Measurements from ENCODE around the gene CD164L2.

CD164L2 gene

DNA sequence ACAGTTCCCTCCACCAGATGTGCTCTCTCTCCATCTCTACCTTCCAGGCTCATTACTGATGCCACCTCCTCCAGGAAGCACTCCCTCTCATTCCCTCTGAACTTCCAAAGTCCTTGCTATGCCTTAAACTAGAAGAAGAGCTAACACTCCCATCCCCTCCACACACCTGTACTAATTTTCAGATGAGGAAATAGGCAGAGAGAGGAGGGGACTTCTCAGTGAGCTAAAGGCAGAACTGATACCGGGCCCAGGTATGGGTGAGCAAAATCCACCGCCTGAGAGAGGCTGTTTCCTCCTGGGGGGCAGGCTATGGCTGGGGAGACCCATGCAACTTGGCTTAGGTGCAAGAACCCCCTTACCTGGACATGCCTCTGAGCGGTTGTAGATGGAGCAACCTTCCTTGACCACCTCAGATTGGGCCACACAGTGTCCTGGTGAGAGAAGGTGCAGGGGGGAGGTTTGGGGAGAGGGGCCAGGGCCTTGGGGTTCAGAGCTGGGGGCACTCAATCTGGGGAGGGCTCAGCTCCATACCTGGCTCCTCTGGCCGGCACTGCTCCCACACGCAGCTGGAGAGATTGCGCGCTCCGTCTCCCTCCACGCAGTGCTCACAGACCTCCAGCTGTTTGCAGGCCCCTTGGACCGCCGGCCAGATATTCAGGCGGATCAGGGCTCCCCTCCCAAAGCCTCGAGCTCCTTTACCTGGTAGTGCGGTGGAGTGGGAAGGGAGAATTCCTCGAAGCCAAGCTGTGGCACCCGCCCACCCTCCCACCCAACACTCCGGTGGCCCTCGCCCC, 967 bp downstream of the CD164L2 start:
- DNase-seq (ENCODE audit: low spot score), result no peak
- CTCF ChIA-PET, result interaction anchor here (0.8 to 2.7 kb wide), 4 partner anchors 14 to 225 kb away, joined by 3 to 15 read pairs (median 8); no protein-coding TSS in a partner anchor
- POLR2A ChIA-PET (ENCODE audit: low non-redundant PET), result interaction anchor here (1.1 to 1.3 kb wide), 2 partner anchors 17 to 82 kb away, joined by 4 to 5 read pairs; no protein-coding TSS in a partner anchor
- TF ChIP-seq, protein P1, sequence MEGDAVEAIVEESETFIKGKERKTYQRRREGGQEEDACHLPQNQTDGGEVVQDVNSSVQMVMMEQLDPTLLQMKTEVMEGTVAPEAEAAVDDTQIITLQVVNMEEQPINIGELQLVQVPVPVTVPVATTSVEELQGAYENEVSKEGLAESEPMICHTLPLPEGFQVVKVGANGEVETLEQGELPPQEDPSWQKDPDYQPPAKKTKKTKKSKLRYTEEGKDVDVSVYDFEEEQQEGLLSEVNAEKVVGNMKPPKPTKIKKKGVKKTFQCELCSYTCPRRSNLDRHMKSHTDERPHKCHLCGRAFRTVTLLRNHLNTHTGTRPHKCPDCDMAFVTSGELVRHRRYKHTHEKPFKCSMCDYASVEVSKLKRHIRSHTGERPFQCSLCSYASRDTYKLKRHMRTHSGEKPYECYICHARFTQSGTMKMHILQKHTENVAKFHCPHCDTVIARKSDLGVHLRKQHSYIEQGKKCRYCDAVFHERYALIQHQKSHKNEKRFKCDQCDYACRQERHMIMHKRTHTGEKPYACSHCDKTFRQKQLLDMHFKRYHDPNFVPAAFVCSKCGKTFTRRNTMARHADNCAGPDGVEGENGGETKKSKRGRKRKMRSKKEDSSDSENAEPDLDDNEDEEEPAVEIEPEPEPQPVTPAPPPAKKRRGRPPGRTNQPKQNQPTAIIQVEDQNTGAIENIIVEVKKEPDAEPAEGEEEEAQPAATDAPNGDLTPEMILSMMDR (conservative IDR thresholded peaks at IDR 0.05; ENCODE audit: low read depth), result no peak
- no peak overlapping the region for H3K27ac ChIP-seq

GRCh38 chr1:27380766-27381733, 2.1 kb downstream of the CD164L2 start:
- ChIA-PET POLR2A (ENCODE audit: low non-redundant PET) (interaction anchor here (0.6 kb wide), 2 partner anchors 14 to 72 kb away, joined by 3 to 4 read pairs; no protein-coding TSS in a partner anchor), CTCF (interaction anchor here (0.7 to 2.7 kb wide), 3 partner anchors 15 to 374 kb away, joined by 3 to 15 read pairs (median 12); no protein-coding TSS in a partner anchor)
- H3K27ac ChIP-seq, result peak overlapping the region; percentile 78
- DNase-seq (ENCODE audit: low spot score), result no peak
- TF ChIP-seq, protein P1 (conservative IDR thresholded peaks at IDR 0.05; ENCODE audit: low read depth), result no peak

GRCh38 chr1:27380224-27380623, 2.9 kb downstream of the CD164L2 start:
- TF ChIP-seq, protein P1 (conservative IDR thresholded peaks at IDR 0.05; ENCODE audit: low read depth), result no peak
- ChIA-PET CTCF (interaction anchor here (1.4 kb wide), 1 partner anchor 15 kb away, joined by 3 read pairs; no protein-coding TSS in a partner anchor), POLR2A (ENCODE audit: low non-redundant PET) (interaction anchor here (1.1 kb wide), 1 partner anchor 13 kb away, joined by 4 read pairs; the partner anchor contains the start of gene MAP3K6)
- H3K27ac ChIP-seq, result peak overlapping the region; percentile 78
- DNase-seq (ENCODE audit: low spot score), result no peak

GRCh38 chr1:27379564-27380122, 3.5 kb downstream of the CD164L2 start:
- peak overlapping the region; percentile 78 for H3K27ac ChIP-seq
- CTCF ChIA-PET, result interaction anchor here (0.8 to 1.4 kb wide), 2 partner anchors 16 to 83 kb away, joined by 3 read pairs; no protein-coding TSS in a partner anchor
- no peak for DNase-seq (ENCODE audit: low spot score)
- TF ChIP-seq, protein P1 (conservative IDR thresholded peaks at IDR 0.05; ENCODE audit: low read depth), result no peak
- POLR2A ChIA-PET (ENCODE audit: low non-redundant PET), result interaction anchor here (1.1 kb wide), 1 partner anchor 13 kb away, joined by 4 read pairs; the partner anchor contains the start of gene MAP3K6

- ChIA-PET POLR2A (ENCODE audit: low non-redundant PET) (interaction anchor here (1.1 kb wide), 1 partner anchor 13 kb away, joined by 3 read pairs; no protein-coding TSS in a partner anchor), CTCF (interaction anchor here (0.6 kb wide), 1 partner anchor 82 kb away, joined by 4 read pairs; no protein-coding TSS in a partner anchor)
- peak overlapping the region; percentile 78 for H3K27ac ChIP-seq
- no peak for DNase-seq (ENCODE audit: low spot score)
- TF ChIP-seq, protein P1 (conservative IDR thresholded peaks at IDR 0.05; ENCODE audit: low read depth), result no peak
These were observed 5.2 kb downstream of the CD164L2 start for GRCh38 chr1:27377760-27378495.
